Endothelial cell (in vitro differentiated cells): ENCODE measurements around the gene PLXNA1. TPM values are rescaled to one million over a fixed set of nuclear protein-coding genes. Genes with fewer than 3 reads are reported as not detected.

Experiments
- DNase-seq: peaks from one replicate; pipeline ENCODE4 v3.0.0; 2021; ENCODE audit warnings: low spot score
- H3K27ac Mint-ChIP-seq: one replicate; pipeline ENCODE4 v1.8.0; 2021; ENCODE audit warnings: mixed read lengths, inconsistent platforms; ENCODE audit not compliant: unreplicated experiment
- H3K27me3 Mint-ChIP-seq: one replicate; pipeline ENCODE4 v1.8.0; 2021; ENCODE audit warnings: mild to moderate bottlenecking, moderate library complexity, mixed read lengths, inconsistent platforms; ENCODE audit not compliant: unreplicated experiment
- H3K36me3 Mint-ChIP-seq: one replicate; pipeline ENCODE4 v1.8.0; 2021; ENCODE audit warnings: mild to moderate bottlenecking, low read depth, mixed read lengths, inconsistent platforms; ENCODE audit not compliant: unreplicated experiment
- H3K4me1 Mint-ChIP-seq: one replicate; pipeline ENCODE4 v1.8.0; 2021; ENCODE audit warnings: mild to moderate bottlenecking, mixed read lengths, inconsistent platforms; ENCODE audit not compliant: unreplicated experiment
- H3K4me3 Mint-ChIP-seq: one replicate; pipeline ENCODE4 v1.8.0; 2021; ENCODE audit warnings: mild to moderate bottlenecking, mixed read lengths, inconsistent platforms; ENCODE audit not compliant: unreplicated experiment
- H3K9me3 Mint-ChIP-seq: one replicate; pipeline ENCODE4 v1.8.0; 2021; ENCODE audit warnings: mixed read lengths, inconsistent platforms; ENCODE audit not compliant: unreplicated experiment
- CTCF ChIP-seq: fragments of 200-600 bp; sonication (generic); IDR thresholded peaks from one replicate; pipeline ENCODE4 v1.5.0; 2021; ENCODE audit warnings: antibody characterized with exemption; ENCODE audit not compliant: unreplicated experiment
- total RNA-seq: library from RNA; stranded (reverse); fragmentation: NEBNext Ultra II Directional; extraction: Animal tissue kit (Norgen Biotek cat#: 25700); gene quantifications from one replicate; pipeline ENCODE4 v1.2.1, GENCODE V29; 2021; ENCODE audit not compliant: unreplicated experiment

Gene PLXNA1
- total RNA-seq, 1 donor from 2014 or later, result 31.8 TPM

- Mint-ChIP-seq H3K9me3 (no peaks in the 10 kb centered on the region), H3K4me1 (peaks cover 4% of the 10 kb centered on the region), H3K27ac (no peak overlapping the region), H3K36me3 (no peaks in the 10 kb centered on the region), H3K4me3 (peak overlapping the region; percentile 86), H3K27me3 (peaks cover 18% of the 10 kb centered on the region)
- DNase-seq, result no peak
- no peak for TF ChIP-seq CTCF
Measured at GRCh38 chr3:126982126-126982470, 817 bp upstream of the PLXNA1 start.

GRCh38 chr3:126983276-126983652 is 349 bp downstream of the PLXNA1 start:
- peaks cover 4% of the 10 kb centered on the region for H3K4me1 Mint-ChIP-seq
- no peaks in the 10 kb centered on the region for H3K9me3 Mint-ChIP-seq
- no peak overlapping the region for H3K27ac Mint-ChIP-seq
- no peak for TF ChIP-seq CTCF
- H3K36me3 Mint-ChIP-seq, result no peaks in the 10 kb centered on the region
- no peak for DNase-seq
- H3K27me3 Mint-ChIP-seq, result peaks cover 12% of the 10 kb centered on the region
- H3K4me3 Mint-ChIP-seq, result no peak overlapping the region

- no peaks in the 10 kb centered on the region for H3K9me3 Mint-ChIP-seq
- DNase-seq, result peak; percentile 49
- H3K36me3 Mint-ChIP-seq, result no peaks in the 10 kb centered on the region
- H3K4me3 Mint-ChIP-seq, result no peak overlapping the region
- H3K4me1 Mint-ChIP-seq, result peaks cover 4% of the 10 kb centered on the region
- no peak for TF ChIP-seq CTCF
- no peak overlapping the region for H3K27ac Mint-ChIP-seq
- peaks cover 9% of the 10 kb centered on the region for H3K27me3 Mint-ChIP-seq
Measured at GRCh38 chr3:126983653-126984390, 907 bp downstream of the PLXNA1 start.

- Mint-ChIP-seq H3K36me3 (peaks cover 5% of the 10 kb centered on the region), H3K27me3 (peaks cover 9% of the 10 kb centered on the region), H3K4me3 (no peak overlapping the region), H3K27ac (no peak overlapping the region), H3K4me1 (peaks cover 4% of the 10 kb centered on the region), H3K9me3 (no peaks in the 10 kb centered on the region)
- DNase-seq, result no peak
- no peak for TF ChIP-seq CTCF
Measured at GRCh38 chr3:126984391-126985131, 1.6 kb downstream of the PLXNA1 start.
